ENCODE measurements around the gene ADGRD2.

GRCh38 chr9:124521142-124521541 is 70.9 kb downstream of the ADGRD2 start:
- no peak for TF ChIP-seq SIN3A (IDR thresholded peaks at IDR 0.05; ENCODE audit: borderline replicate concordance, insufficient read depth, low read length)
- TF ChIP-seq POLR2AphosphoS5 (IDR thresholded peaks at IDR 0.05; ENCODE audit: low read depth, low read length): no peak
- no peak for TF ChIP-seq TAF1 (IDR thresholded peaks at IDR 0.05; ENCODE audit: borderline replicate concordance, insufficient read depth, low read length)
- TF ChIP-seq REST (IDR thresholded peaks at IDR 0.05; ENCODE audit: insufficient read depth in 1 of 2, low read depth in 2 of 2, low read length in 2 of 2): no peak
- no peak for TF ChIP-seq FOXP2 (optimal IDR thresholded peaks at IDR 0.05; ENCODE audit: borderline replicate concordance, extremely low read depth, extremely low read length, insufficient read depth)

All from PFSK-1 (cell line).